HL-60/S4 (cell line): ENCODE data around the gene ATMIN.

Source experiments
- in situ Hi-C: fragments of 300-500 bp; cut with MboI; formaldehyde crosslinking; loops from 2 replicates; pipeline ENCODE4 v1.14.3; 2022; ENCODE audit warnings: low sequenced_read_pairs

The ATMIN gene

DNA sequence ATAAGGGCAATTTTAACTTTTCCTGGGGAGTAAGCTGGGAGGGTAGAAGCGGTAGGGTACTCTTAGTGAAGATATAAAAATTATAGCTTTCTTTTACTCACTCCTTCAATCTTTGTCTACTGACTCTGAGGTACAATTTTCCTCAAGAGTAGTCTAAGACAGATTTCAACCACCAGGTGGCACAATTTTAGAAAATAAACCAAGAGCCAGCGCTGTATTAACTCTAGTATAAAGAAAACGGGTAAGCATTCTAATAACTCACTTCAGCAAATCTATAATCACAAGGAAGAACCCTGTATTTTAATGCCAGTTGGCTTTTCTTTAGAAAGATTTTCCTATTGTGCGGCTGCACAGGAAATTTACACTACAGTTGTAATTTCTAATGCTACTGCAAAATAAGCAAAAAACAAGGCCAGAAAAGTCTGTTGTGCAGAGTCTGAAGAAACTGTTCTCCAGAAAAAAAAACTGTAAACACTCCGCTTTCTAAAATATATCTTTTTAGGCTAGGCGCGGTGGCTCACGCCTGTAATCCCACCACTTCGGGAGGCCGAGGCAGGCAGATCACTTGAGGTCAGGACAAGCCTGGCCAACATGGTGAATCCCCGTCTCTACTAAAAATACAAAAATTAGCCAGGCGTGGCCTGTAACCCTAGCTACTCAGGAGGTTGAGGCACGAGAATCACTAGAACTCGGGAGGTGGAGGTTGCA lies 30.8 kb upstream of the ATMIN start:
- in situ Hi-C loops, result no loop called here

- in situ Hi-C loops, result no loop called here
Measured at GRCh38 chr16:81005610-81006161, 30.0 kb upstream of the ATMIN start.

DNA sequence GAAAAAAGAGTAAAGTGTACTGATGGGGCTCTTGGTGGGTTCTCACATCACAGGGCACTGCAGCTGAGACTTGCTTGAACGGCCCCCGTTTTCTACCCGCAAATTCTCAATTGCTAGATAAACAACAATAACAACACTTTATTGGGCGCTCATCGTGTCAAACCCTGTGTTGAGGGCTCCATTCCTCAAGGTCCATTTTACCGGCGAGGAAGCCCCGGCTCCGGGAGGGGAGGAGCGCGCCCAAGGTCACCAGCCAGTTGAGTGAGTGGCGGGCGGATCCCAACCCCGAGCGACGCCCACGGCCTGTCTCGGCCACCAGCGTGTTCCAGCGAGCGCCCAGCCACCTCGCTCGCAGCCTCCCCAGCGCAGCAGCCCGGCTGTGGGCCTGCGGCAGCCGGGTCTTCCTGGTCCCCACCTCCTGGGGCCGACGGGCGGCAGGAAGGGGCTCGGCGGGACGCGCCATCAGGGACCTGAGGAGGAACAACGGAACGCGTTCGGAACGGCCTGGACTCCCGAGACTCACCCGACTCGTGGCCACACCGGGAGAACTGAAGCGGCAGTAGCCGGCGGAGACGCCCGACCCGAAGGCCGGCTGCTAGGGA lies 29.3 kb upstream of the ATMIN start:
- in situ Hi-C loops, result no loop called here

DNA sequence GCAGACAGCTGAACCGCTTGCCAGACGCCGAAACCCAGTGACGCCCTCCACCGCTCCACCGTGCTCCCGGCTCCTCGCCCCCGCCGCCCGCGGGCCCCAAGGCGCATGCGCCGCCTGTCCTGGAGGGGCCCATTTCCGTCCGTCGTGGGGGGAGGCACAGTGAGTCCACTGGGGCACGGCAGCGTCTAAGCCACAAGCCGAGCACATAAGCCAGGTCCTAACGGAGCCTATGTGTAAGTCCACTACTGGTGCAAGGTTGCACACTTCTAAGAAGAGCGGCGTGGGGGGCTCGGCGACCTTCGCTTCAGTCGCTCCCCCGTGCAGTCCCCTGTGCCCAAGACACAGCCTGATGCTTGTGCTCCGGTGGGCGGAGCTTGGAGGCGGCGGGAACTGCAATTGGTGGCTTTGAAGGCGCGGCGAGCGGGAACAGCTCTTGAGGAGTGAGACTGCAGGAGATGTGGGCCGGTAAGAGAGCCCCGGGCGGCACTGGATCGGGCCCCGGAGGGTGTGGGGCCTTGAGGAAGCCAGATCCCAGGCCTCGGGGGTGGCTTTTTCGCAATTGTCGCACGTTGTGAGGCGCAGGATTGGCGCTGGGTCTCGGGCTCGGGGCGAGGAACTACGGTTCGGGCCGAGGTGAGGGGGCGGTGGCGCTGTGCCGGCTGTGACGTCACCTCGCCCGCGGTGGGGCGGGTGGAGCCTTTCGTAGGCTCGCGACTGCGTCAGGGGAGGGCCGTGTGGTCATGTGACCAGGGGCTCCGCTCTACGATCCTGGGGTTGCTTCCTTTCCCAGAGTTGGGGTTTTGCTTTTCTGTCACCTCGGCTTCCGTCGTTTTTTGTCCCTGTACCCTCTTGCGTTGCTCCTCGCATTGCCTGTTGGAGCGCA lies 28.6 kb upstream of the ATMIN start, which contains the start of the genes CENPN and CMC2:
Gene CENPN (plus strand): TSS at position 402 of the 883 bp plus-strand sequence. CDS start 4,726 bp downstream, outside the sequence.
Gene CMC2 (minus strand): TSS at position 73 of the 883 bp plus-strand sequence. CDS start 9,491 bp downstream, outside the sequence.
- in situ Hi-C loops, result no loop called here

- in situ Hi-C loops, result no loop called here
Measured at GRCh38 chr16:81008505-81008789, 27.2 kb upstream of the ATMIN start.

DNA sequence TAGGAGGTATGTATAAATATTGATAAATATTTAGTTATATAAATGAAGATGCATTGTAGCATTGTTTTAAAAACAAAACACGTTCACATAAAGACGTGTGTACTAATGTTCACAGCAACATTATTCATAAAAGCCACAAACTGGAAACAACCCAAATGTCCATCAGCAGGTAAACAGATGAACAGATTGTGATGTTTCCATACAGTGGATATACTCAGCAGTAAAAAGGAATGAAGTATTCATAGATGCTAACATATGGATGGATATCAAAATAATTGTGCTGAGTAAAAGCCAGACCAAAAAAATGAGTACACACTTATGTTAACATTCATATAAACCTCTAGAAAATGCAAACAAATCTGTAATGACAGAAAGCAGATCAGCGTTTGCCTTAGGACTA lies 22.7 kb upstream of the ATMIN start:
- in situ Hi-C loops, result no loop called here

DNA sequence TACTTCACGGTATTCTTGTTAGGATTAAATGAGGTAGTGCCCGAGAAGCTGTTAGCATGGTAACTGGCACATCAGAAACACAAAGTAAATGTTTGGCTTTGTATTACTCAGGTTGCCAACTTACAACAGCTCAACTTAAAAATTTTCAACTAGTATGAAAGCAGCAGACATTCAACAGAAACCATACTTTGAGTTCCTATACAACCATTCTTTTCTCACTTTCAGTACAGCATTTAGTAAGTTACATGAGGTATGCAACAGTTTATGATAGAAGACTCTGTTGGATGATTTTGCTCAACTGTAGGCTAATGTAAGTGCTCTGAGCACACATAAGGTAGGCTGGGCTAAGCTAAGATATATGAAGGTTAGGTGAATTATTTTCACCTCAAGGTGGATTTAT lies 21.0 kb upstream of the ATMIN start:
- in situ Hi-C loops, result no loop called here

DNA sequence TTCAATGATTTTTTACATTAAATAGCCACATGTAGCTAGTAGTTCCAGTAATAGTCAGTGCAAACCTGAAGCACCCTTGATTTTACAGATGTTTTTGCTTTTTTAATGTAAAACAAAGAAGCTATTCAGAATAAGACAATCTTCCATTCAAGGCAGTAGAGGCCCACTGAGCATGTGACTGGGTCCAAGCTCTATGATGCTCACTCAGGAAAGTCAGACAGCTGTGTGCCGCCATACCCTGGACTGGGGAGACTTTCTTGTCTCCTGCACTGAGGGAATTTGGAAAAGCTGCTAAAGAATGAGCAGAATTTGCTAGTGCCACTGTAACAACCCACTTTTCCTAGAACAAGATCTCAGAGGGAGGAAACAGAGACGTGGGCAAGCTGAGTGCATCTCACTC lies 17.1 kb upstream of the ATMIN start:
- in situ Hi-C loops, result no loop called here

DNA sequence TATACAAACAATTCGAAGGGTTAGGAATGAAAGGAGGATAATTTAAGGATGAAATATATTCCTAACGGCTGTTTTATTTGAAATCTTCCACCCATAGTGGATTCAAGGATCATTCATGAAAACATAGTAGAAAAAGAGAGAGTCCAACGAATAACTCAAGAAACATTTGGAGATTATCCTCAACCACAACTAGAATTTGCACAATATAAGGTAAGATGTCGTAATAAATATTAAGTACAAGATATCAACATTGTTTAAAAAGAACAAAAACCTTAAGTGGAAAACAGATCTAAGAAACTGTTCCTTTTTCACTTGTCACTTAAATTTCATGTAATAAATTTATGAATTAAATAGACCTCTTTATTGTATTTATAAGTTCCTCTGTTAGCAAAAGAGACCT lies 9.2 kb upstream of the ATMIN start:
- in situ Hi-C loops, result no loop called here

DNA sequence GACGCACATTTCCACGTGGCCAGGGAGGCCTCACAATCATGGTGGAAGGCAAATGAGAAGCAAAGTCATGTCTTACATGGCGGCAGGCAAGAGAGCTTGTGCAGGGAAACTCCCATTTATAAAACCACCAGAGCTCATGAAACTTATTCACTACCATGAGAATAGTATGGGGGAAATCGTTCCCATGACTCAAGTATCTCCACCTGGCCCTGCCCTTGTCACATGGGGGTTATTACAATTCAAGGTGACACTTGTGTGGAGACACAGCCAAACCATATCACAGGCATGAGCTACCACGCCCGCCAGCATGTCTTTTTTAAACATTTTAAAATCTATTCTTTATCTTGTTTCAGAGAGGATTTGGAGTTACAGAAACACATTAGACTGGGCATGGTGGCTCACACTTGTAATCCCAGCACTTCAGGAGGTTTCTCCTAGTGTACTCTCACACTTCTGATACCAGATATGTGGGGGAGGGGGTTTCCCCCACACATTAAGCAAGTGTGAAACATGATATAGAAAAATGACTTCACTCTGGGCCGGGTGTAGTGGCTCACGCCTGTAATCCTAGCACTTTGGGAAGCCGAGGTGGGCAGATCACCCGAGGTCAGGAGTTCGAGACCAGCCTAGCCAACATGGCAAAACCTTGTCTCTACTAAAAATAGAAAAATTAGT lies 5.6 kb upstream of the ATMIN start:
- in situ Hi-C loops, result no loop called here

DNA sequence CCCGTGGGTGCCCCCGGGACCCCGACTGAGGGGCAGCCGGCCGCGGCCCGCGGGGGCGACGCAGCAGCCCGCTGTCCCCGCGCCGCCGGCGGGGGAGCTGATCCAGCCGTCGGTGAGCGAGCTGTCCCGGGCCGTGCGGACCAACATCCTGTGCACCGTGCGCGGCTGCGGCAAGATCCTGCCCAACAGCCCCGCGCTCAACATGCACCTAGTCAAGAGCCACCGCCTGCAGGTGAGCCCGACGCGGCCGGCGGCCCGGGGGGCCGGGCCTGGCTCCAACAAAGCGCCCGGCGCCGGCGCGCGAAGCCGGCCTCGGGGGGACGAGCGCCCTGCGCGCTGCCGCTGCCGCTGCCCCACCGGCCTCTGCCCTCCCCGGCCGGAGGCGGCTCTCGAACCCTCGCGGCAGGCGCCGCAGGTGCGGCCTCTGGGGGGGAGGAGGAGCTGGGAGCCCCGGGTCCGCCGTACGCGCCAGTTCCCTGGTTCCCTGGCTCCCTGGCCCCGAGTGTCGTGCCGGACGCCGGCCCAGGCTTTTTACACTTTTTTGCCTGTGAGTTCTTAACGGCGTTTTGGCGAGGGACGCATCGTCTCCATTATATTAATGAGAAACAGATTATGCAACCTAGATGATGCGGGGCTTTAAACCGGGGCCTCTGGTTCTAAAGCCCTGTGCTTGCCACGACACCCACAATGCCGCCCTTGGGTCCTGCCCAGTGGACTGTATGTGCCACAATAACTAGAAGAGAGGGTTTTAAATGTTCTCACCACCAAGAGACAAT lies 521 bp downstream of the ATMIN start:
- in situ Hi-C loops, result no loop called here

DNA sequence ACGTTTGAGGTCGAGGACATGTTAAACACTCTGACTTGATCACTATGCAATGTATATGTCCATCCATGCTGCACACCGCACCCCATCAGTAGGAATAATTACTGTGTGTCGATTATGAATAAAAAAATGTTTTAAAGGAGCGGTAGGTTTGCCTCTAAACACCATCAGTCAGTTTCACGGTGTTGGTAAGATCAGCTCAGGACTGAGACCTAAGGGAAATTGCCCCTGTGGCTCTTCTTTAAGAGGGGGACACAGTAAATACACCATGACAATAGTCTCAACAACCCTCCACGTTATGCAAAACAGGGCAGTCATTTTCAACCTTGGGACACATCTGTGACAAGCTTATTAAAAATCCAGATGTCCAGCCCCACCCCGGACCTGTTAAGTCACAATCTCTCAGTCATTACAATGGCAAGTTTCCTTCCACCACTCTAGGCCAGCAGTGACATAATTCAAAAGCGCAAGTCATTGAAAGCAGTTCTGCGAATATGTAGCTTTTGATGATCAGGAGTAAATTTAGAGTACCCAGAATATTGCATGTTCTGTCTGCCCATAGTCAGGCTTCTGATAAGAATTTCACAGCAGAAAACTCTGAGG lies 1.2 kb downstream of the ATMIN start:
- in situ Hi-C loops, result no loop called here

DNA sequence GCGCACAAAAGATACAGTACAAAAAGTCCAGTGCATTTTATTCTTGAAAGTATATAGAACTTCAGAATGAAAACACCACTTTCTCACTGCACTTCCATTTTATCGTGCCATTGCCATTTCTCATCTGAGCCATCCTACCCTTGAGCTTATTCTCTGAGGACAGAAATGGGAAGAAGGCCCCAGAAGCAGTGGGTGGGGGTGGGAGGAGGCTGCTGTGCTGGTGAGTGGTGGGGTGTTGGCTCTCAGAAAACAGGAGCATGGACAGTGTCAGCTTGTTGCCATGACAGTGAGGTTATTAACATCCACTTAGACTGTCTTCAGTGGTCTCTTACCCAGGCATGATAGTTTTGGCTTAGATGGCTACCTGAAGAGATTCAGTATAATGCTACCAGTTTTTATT lies 4.5 kb downstream of the ATMIN start:
- in situ Hi-C loops, result no loop called here

- in situ Hi-C loops, result no loop called here
Measured at GRCh38 chr16:81040842-81041241, 5.2 kb downstream of the ATMIN start.

GRCh38 chr16:81041696-81042095 lies 6.1 kb downstream of the ATMIN start:
- in situ Hi-C loops, result no loop called here

- in situ Hi-C loops, result no loop called here
Measured at GRCh38 chr16:81042821-81043220, 7.2 kb downstream of the ATMIN start.

DNA sequence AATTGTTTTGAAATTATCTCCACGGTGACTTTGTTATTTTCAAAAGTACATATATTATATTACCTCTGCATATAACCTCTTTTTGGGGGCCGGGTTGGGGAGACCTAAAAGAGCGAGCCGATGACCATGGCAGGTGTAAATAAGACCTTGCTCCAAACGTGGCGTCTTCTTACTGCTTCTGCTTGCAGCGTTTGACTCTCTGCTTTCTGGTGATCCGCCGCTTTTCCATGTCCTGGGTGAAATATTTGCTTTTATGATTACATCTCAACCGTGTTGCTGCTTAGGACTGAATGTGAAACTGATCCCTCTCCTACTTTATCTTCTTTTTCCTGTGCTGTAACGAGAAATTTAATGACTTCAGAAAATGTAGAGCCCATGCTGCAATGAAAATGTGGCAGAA lies 18.1 kb downstream of the ATMIN start:
- in situ Hi-C loops, result no loop called here

GRCh38 chr16:81060576-81061306 lies 25.1 kb downstream of the ATMIN start:
- in situ Hi-C loops, result no loop called here

- in situ Hi-C loops, result no loop called here
Measured at GRCh38 chr16:81061307-81061640, 25.6 kb downstream of the ATMIN start.
